Psoas muscle (tissue), 8 donors: ENCODE data around the gene AIG1. TPM values are rescaled to one million over a fixed set of nuclear protein-coding genes. Genes with fewer than 3 reads are reported as not detected.

Experiments used
- ATAC-seq, 4 donors: fragments of 200-7000 bp; cut with Tn5 transposase; one replicate each; pipeline ENCODE4 v1.9.1; 2020; ENCODE audit warnings: moderate library complexity in 3 of 4, mild to moderate bottlenecking in 2 of 4
- DNase-seq, 2 donors: peaks; one replicate each; pipeline ENCODE4 v3.0.0-alpha.2; 2020
- H3K27ac ChIP-seq: fragments of 200-600 bp; one replicate; pipeline ENCODE4 v1.8.0; 2022
- H3K27me3 ChIP-seq, 3 donors: fragments of 200-600 bp in 1 of 3; one replicate each; pipeline versions ENCODE4 v1.6.1 to v1.8.0; 2013 to 2022; ENCODE audit warnings: low read length in 2 of 3, mild to moderate bottlenecking in 2 of 3, moderate library complexity in 1 of 3; ENCODE audit not compliant: insufficient read depth in 3 of 3
- H3K36me3 ChIP-seq, 2 donors: fragments of 200-600 bp in 1 of 2; one replicate each; pipeline versions ENCODE4 v1.6.1 to v1.8.0; 2013 to 2022; ENCODE audit warnings: low read depth in 1 of 2, mild to moderate bottlenecking in 1 of 2, moderate library complexity in 1 of 2; ENCODE audit not compliant: insufficient read depth in 1 of 2
- H3K4me1 ChIP-seq: fragments of 200-600 bp; one replicate; pipeline ENCODE4 v1.8.0; 2022
- H3K4me3 ChIP-seq: fragments of 200-600 bp; one replicate; pipeline ENCODE4 v1.8.0; 2022; ENCODE audit warnings: mild to moderate bottlenecking
- H3K9me3 ChIP-seq: fragments of 200-600 bp; one replicate; pipeline ENCODE4 v1.8.0; 2022
- WGBS, 3 donors: extraction: QIAGEN DNeasy Blood & Tissue Kit; methylation state at CpG; one replicate each; pipeline versions ENCODE4 v1.1.6 to v1.1.7; 2013; 5-methylcytosine and 5-hydroxymethylcytosine counted together
- intact Hi-C, 2 donors: fragments of 100-400 bp; cut with DNase I; formaldehyde crosslinking; loops; one replicate each; pipeline versions ENCODE4 v1.11.0 to v1.14.2; 2022
- polyA plus RNA-seq, 3 donors: library from polyadenylated mRNA; stranded (reverse); fragments of 200-250 nt; gene quantifications; one replicate each; pipeline ENCODE4 v1.2.3, GENCODE V29; 2013
- total RNA-seq, 4 donors: library from RNA; stranded (reverse); fragmentation: NEBNext Ultra II Directional in 2 of 4; extraction: Animal tissue kit (Norgen Biotek cat#: 25700) in 2 of 4; gene quantifications; one replicate each; pipeline versions ENCODE4 v1.2.1 to v1.2.4, GENCODE V29; 2021 to 2023
- TF ChIP-seq, protein P1 (sequence below): fragments of 200-600 bp; IDR thresholded peaks from one replicate; pipeline ENCODE4 v1.8.0; 2022; ENCODE audit warnings: antibody characterized with exemption
- donor health status: healthy with polysubstance abuse.
- donor health status: DM: no; HTN: no; CAD: no; lungs with moderate emphysema.
- donor health status: Bipolar disorder and iron deficiency.
- donor health status: healthy.
- donor health status: DM: yes; HTN: yes; CAD: no.
- donor health status: DM: no; HTN: no; CAD: no.
- donor health status: DM: no; HTN: no; CAD: no.
- donor health status: DM: yes; HTN: yes; CAD: no.

Gene AIG1
- total and polyA plus RNA-seq, 7 donors = 4.0 to 24.6 (median 5.8) TPM

DNA sequence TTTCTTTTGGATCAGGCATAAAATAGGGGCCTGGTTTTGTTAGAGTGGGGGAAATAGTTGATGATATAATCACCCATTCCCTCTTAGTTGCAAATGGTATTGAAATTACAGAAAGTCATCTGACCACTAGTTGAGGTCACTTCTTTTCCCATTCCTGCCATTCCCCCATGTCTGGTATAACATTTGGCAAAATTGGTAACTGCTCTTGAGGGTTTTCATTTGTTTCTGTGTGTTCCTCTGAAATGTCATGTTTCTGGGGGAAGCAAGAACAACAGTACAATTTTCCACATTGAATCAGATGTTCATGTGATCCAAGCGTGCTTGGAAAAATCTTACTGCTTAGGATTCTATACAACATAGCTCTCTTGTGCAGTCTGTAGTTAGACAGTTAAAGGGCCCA lies 7.3 kb downstream of the AIG1 start:
- no peak overlapping the region for H3K27ac ChIP-seq
- TF ChIP-seq, protein P1, sequence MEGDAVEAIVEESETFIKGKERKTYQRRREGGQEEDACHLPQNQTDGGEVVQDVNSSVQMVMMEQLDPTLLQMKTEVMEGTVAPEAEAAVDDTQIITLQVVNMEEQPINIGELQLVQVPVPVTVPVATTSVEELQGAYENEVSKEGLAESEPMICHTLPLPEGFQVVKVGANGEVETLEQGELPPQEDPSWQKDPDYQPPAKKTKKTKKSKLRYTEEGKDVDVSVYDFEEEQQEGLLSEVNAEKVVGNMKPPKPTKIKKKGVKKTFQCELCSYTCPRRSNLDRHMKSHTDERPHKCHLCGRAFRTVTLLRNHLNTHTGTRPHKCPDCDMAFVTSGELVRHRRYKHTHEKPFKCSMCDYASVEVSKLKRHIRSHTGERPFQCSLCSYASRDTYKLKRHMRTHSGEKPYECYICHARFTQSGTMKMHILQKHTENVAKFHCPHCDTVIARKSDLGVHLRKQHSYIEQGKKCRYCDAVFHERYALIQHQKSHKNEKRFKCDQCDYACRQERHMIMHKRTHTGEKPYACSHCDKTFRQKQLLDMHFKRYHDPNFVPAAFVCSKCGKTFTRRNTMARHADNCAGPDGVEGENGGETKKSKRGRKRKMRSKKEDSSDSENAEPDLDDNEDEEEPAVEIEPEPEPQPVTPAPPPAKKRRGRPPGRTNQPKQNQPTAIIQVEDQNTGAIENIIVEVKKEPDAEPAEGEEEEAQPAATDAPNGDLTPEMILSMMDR = no peak
- H3K36me3 ChIP-seq = no peaks in the 10 kb centered on the region
- ATAC-seq (no peak), DNase-seq (no peak)
- H3K4me1 ChIP-seq = peaks cover 19% of the 10 kb centered on the region
- H3K9me3 ChIP-seq = no peaks in the 10 kb centered on the region
- no peaks in the 10 kb centered on the region for H3K27me3 ChIP-seq
- 77 to 88% (median 82%) methylated on average over 1 of the region's 1 CpG for WGBS, 3 donors
- no peak overlapping the region for H3K4me3 ChIP-seq
- intact Hi-C loops = loop anchor here (10.0 kb wide), 2 partner anchors 87 to 147 kb away; no protein-coding TSS in a partner anchor

GRCh38 chr6:143074101-143074500 lies 13.4 kb downstream of the AIG1 start:
- ATAC-seq (no peak), DNase-seq (no peak)
- no peaks in the 10 kb centered on the region for H3K27me3 ChIP-seq
- H3K9me3 ChIP-seq = peaks cover 7% of the 10 kb centered on the region
- H3K4me3 ChIP-seq = no peak overlapping the region
- intact Hi-C loops = no loop called here
- TF ChIP-seq, protein P1 = no peak
- no peaks in the 10 kb centered on the region for H3K36me3 ChIP-seq
- no peaks in the 10 kb centered on the region for H3K4me1 ChIP-seq
- WGBS, 3 donors = 76 to 83% (median 81%) methylated on average over 3 of the region's 3 CpGs
- no peak overlapping the region for H3K27ac ChIP-seq

DNA sequence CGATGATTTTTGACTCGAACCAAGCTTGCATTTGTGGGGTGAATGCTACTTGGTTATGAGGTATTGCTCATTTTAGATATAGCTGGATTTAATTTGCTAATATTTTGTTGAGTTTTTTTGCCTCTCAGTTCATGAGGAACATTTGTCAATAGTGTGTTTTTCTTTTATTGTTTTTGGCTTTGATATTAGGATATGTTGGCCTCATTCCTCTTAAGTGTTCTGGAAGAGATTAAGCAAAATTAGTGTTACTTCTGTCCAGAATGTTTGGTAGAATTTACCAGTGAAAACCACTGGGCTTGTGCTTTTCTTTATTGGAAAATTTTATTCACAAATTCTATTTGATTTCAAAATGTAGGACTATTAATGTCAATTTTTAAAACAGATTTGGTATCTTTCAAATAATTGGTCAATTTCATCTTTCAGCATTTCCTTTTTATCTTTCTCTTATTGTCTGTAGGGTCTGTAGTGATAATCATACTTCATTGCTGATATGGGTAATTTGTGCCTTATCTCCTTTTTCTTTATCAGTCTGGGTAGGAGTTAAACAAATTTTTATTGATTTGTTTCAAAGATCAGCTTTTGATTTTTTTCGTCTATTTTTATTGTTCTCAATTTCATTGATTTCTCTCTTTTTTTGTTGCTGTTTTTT lies 14.1 kb downstream of the AIG1 start:
- DNase-seq (no peak), ATAC-seq (no peak)
- WGBS, 3 donors = 90 to 95% (median 95%) methylated on average over 3 of the region's 3 CpGs
- Histone ChIP-seq H3K9me3 (peaks cover 7% of the 10 kb centered on the region), H3K4me1 (no peaks in the 10 kb centered on the region), H3K4me3 (no peak overlapping the region), H3K27ac (no peak overlapping the region), H3K36me3 (no peaks in the 10 kb centered on the region), H3K27me3 (no peaks in the 10 kb centered on the region)
- TF ChIP-seq, protein P1 = no peak
- intact Hi-C loops = no loop called here

DNA sequence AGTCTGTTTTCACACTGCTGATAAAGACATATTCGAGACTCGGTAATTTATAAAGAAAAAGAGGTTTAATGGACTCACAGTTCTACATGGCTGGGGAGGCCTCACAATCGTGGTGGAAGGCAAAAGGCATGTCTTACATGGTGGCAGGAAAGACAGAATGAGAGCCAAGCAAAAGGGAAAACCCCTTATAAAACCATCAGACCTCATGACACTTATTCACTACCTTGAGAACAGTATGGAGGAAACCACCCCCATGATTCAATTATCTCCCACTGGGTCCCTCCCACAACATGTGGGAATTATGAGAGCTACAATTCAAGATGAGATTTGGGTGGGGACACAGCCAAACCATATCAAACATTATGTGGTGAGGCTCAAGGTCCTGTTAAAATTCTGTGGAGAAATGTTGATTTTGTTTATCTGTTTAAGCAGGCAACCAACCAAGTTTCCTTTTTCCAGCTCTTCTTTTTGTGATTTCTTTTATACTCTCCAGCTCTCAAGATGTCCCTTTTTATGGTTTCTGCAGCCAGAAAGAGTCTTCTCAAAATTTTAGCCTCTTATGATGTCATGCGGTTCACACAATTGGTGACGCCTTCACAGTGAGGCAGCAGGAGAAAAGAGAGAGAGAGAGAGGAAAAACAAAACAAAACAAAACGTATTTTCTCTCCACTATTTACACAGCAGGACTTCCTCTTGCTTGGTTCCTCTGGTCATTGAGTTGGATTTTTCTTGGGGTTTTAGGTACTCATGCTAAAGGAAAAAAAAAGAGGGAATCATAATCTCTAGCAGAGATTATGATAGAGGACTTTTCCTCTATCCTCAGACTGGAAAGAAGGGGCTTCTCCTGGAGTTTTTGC lies 18.0 kb downstream of the AIG1 start:
- peaks cover 7% of the 10 kb centered on the region for H3K9me3 ChIP-seq
- intact Hi-C loops = no loop called here
- 80 to 84% (median 82%) methylated on average over 6 of the region's 6 CpGs for WGBS, 3 donors
- no peak overlapping the region for H3K27ac ChIP-seq
- DNase-seq (no peak), ATAC-seq (no peak)
- H3K4me1 ChIP-seq = no peaks in the 10 kb centered on the region
- H3K27me3 ChIP-seq = no peaks in the 10 kb centered on the region
- no peaks in the 10 kb centered on the region for H3K36me3 ChIP-seq
- no peak overlapping the region for H3K4me3 ChIP-seq
- TF ChIP-seq, protein P1 = no peak
